SK-N-SH treated with all-trans-retinoic acid at 6 μM for 48 hours (cell line): ENCODE data around the gene MOCOS.

Experiments used
- ISL1 ChIP-seq: fragments of 250-450 bp; sonication (Bioruptor Pico); IDR thresholded peaks from 2 replicates; pipeline ENCODE4 v2.1.2; 2022; ENCODE audit warnings: mild to moderate bottlenecking, moderate library complexity
- POU6F1 ChIP-seq: fragments of 250-450 bp; sonication (Bioruptor Pico); IDR thresholded peaks from 2 replicates; pipeline ENCODE4 v1.8.0; 2021; ENCODE audit warnings: low read depth, mild to moderate bottlenecking, moderate library complexity, borderline replicate concordance
- SNAI2 ChIP-seq: fragments of 250-450 bp; sonication (Bioruptor Pico); IDR thresholded peaks from 2 replicates; pipeline ENCODE4 v1.5.0; 2020; ENCODE audit warnings: mild to moderate bottlenecking, moderate library complexity
- ZFP3 ChIP-seq: fragments of 250-450 bp; sonication (Bioruptor Pico); IDR thresholded peaks from 2 replicates; pipeline ENCODE4 v1.5.0; 2020; ENCODE audit warnings: mild to moderate bottlenecking, moderate library complexity
- ZNF565 ChIP-seq: fragments of 450-650 bp; formaldehyde crosslinking; conservative IDR thresholded peaks from 2 replicates; pipeline ENCODE4 v1.5.0; 2020; ENCODE audit warnings: low read depth, mild to moderate bottlenecking, moderate library complexity
- ZNF8 ChIP-seq: fragments of 450-650 bp; formaldehyde crosslinking; IDR thresholded peaks from 2 replicates; pipeline ENCODE4 v1.5.0; 2020; ENCODE audit warnings: mild to moderate bottlenecking, moderate library complexity
- TF ChIP-seq, protein P1 (sequence below): fragments of 250-450 bp; sonication (Bioruptor Pico); IDR thresholded peaks from 2 replicates; pipeline ENCODE4 v1.5.0; 2020; ENCODE audit warnings: mild to moderate bottlenecking, moderate library complexity

DNA sequence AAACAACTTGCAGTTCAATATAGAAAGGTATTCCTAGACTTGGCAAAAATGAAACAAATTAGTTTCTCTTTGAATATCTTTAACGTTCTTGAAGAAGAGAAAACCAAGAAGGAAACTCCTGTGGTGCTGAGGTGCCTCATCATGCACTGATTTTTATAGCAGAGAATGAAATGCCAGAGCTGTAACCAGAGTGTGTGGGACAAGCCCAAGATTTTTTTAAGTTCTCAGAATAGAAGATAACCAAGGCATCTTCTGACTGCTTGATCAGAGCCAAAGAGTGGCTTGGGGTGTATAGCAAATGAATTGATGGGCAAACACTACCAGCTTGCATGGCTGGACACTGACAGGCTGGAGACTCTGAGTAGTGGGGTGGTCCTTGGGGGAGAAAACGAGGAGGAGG is 118.1 kb downstream of the MOCOS start:
- TF ChIP-seq ZFP3 (CRISPR knock-in tag) (no peak), SNAI2 (CRISPR knock-in tag) (no peak), ZNF565 (CRISPR knock-in tag) (no peak), ISL1 (CRISPR knock-in tag) (no peak), ZNF8 (no peak), POU6F1 (CRISPR knock-in tag) (no peak)
- TF ChIP-seq, protein P1, sequence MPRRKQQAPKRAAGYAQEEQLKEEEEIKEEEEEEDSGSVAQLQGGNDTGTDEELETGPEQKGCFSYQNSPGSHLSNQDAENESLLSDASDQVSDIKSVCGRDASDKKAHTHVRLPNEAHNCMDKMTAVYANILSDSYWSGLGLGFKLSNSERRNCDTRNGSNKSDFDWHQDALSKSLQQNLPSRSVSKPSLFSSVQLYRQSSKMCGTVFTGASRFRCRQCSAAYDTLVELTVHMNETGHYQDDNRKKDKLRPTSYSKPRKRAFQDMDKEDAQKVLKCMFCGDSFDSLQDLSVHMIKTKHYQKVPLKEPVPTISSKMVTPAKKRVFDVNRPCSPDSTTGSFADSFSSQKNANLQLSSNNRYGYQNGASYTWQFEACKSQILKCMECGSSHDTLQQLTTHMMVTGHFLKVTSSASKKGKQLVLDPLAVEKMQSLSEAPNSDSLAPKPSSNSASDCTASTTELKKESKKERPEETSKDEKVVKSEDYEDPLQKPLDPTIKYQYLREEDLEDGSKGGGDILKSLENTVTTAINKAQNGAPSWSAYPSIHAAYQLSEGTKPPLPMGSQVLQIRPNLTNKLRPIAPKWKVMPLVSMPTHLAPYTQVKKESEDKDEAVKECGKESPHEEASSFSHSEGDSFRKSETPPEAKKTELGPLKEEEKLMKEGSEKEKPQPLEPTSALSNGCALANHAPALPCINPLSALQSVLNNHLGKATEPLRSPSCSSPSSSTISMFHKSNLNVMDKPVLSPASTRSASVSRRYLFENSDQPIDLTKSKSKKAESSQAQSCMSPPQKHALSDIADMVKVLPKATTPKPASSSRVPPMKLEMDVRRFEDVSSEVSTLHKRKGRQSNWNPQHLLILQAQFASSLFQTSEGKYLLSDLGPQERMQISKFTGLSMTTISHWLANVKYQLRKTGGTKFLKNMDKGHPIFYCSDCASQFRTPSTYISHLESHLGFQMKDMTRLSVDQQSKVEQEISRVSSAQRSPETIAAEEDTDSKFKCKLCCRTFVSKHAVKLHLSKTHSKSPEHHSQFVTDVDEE (CRISPR knock-in tag): no peak
